Duodenal mucosa (tissue), 2 donors: ENCODE measurements around the gene TMCO2.

Source experiments
- H3K27ac ChIP-seq: one replicate; pipeline ENCODE4 v1.7.0; 2013; ENCODE audit warnings: low read depth, low read length
- H3K27me3 ChIP-seq, 2 donors: one replicate each; pipeline ENCODE4 v1.7.0; 2013; ENCODE audit warnings: low read length in 2 of 2, control low read depth in 1 of 2; ENCODE audit not compliant: insufficient read depth in 2 of 2, control insufficient read depth in 1 of 2
- H3K36me3 ChIP-seq, 2 donors: one replicate each; pipeline ENCODE4 v1.7.0; 2013; ENCODE audit warnings: low read length in 2 of 2, control low read depth in 1 of 2; ENCODE audit not compliant: insufficient read depth in 2 of 2, control insufficient read depth in 1 of 2
- H3K4me1 ChIP-seq, 2 donors: one replicate each; pipeline ENCODE4 v1.7.0; 2013; ENCODE audit warnings: low read length in 2 of 2, control low read depth in 1 of 2; ENCODE audit not compliant: insufficient read depth in 2 of 2, control insufficient read depth in 1 of 2
- H3K4me3 ChIP-seq, 2 donors: one replicate each; pipeline ENCODE4 v1.7.0; 2013; ENCODE audit warnings: low read length in 2 of 2, low read depth in 1 of 2
- H3K9ac ChIP-seq, 2 donors: one replicate each; pipeline ENCODE4 v1.7.0; 2013; ENCODE audit warnings: low read length in 2 of 2, low read depth in 1 of 2
- H3K9me3 ChIP-seq, 2 donors: one replicate each; pipeline ENCODE4 v1.7.0; 2013; ENCODE audit warnings: low read length in 2 of 2, control low read depth in 1 of 2; ENCODE audit not compliant: control insufficient read depth in 1 of 2

TMCO2 gene

GRCh38 chr1:40239626-40240025 is 8.1 kb upstream of the TMCO2 start:
- Histone ChIP-seq H3K4me1 (no peaks in the 10 kb centered on the region), H3K27me3 (no peaks in the 10 kb centered on the region), H3K36me3 (peaks cover 24 to 31% of the 10 kb centered on the region in 2 donors), H3K4me3 (no peak overlapping the region), H3K9ac (no peak overlapping the region), H3K9me3 (no peaks in the 10 kb centered on the region), H3K27ac (no peak overlapping the region)

GRCh38 chr1:40240390-40240789 is 7.3 kb upstream of the TMCO2 start:
- Histone ChIP-seq H3K4me3 (no peak overlapping the region), H3K36me3 (peaks cover 24 to 29% of the 10 kb centered on the region in 2 donors), H3K9ac (no peak overlapping the region), H3K4me1 (no peaks in the 10 kb centered on the region), H3K9me3 (no peaks in the 10 kb centered on the region), H3K27ac (no peak overlapping the region), H3K27me3 (no peaks in the 10 kb centered on the region)

GRCh38 chr1:40241362-40241761 is 6.4 kb upstream of the TMCO2 start:
- Histone ChIP-seq H3K9me3 (no peaks in the 10 kb centered on the region), H3K4me3 (no peak overlapping the region), H3K27ac (no peak overlapping the region), H3K36me3 (peaks cover 19 to 27% of the 10 kb centered on the region in 2 donors), H3K9ac (no peak overlapping the region), H3K4me1 (no peaks in the 10 kb centered on the region), H3K27me3 (no peaks in the 10 kb centered on the region)

GRCh38 chr1:40243351-40243750 is 4.4 kb upstream of the TMCO2 start:
- no peak overlapping the region for H3K4me3 ChIP-seq
- no peaks in the 10 kb centered on the region for H3K9me3 ChIP-seq
- H3K27me3 ChIP-seq: no peaks in the 10 kb centered on the region
- H3K9ac ChIP-seq: no peak overlapping the region
- H3K36me3 ChIP-seq: peaks cover 6 to 8% of the 10 kb centered on the region in 2 donors
- H3K4me1 ChIP-seq: no peaks in the 10 kb centered on the region
- H3K27ac ChIP-seq: no peak overlapping the region

- Histone ChIP-seq H3K4me3 (no peak overlapping the region), H3K27ac (no peak overlapping the region), H3K4me1 (no peaks in the 10 kb centered on the region), H3K9me3 (no peaks in the 10 kb centered on the region), H3K9ac (no peak overlapping the region), H3K27me3 (no peaks in the 10 kb centered on the region), H3K36me3 (no peaks in the 10 kb centered on the region)
Observed at GRCh38 chr1:40244138-40244744, 3.5 kb upstream of the TMCO2 start.

- H3K9me3 ChIP-seq: no peaks in the 10 kb centered on the region
- H3K36me3 ChIP-seq: no peaks in the 10 kb centered on the region
- no peaks in the 10 kb centered on the region for H3K4me1 ChIP-seq
- H3K27me3 ChIP-seq: no peaks in the 10 kb centered on the region
- no peak overlapping the region for H3K27ac ChIP-seq
- H3K9ac ChIP-seq: no peak overlapping the region
- H3K4me3 ChIP-seq: no peak overlapping the region
Observed at GRCh38 chr1:40245686-40246085, 2.1 kb upstream of the TMCO2 start.

- H3K4me3 ChIP-seq: no peak overlapping the region
- no peaks in the 10 kb centered on the region for H3K36me3 ChIP-seq
- H3K9me3 ChIP-seq: no peaks in the 10 kb centered on the region
- H3K4me1 ChIP-seq: no peaks in the 10 kb centered on the region
- H3K27ac ChIP-seq: no peak overlapping the region
- H3K27me3 ChIP-seq: no peaks in the 10 kb centered on the region
- no peak overlapping the region for H3K9ac ChIP-seq
Observed at GRCh38 chr1:40248412-40248811, 675 bp downstream of the TMCO2 start.

GRCh38 chr1:40251456-40251855 is 3.7 kb downstream of the TMCO2 start:
- H3K27me3 ChIP-seq: no peaks in the 10 kb centered on the region
- H3K9me3 ChIP-seq: no peaks in the 10 kb centered on the region
- H3K9ac ChIP-seq: no peak overlapping the region
- peaks cover 0 to 8% of the 10 kb centered on the region in 2 donors for H3K4me1 ChIP-seq
- no peak overlapping the region for H3K27ac ChIP-seq
- H3K4me3 ChIP-seq: no peak overlapping the region
- H3K36me3 ChIP-seq: no peaks in the 10 kb centered on the region

GRCh38 chr1:40252601-40253000 is 4.9 kb downstream of the TMCO2 start:
- Histone ChIP-seq H3K27ac (no peak overlapping the region), H3K27me3 (no peaks in the 10 kb centered on the region), H3K4me1 (peaks cover 0 to 14% of the 10 kb centered on the region in 2 donors), H3K36me3 (no peaks in the 10 kb centered on the region), H3K4me3 (no peak overlapping the region), H3K9ac (no peak overlapping the region), H3K9me3 (no peaks in the 10 kb centered on the region)

- Histone ChIP-seq H3K27me3 (no peaks in the 10 kb centered on the region), H3K27ac (no peak overlapping the region), H3K4me1 (peaks cover 5 to 14% of the 10 kb centered on the region in 2 donors), H3K36me3 (peaks cover 0 to 7% of the 10 kb centered on the region in 2 donors), H3K9me3 (no peaks in the 10 kb centered on the region), H3K4me3 (no peak overlapping the region), H3K9ac (no peak overlapping the region)
Observed at GRCh38 chr1:40255231-40255630, 7.5 kb downstream of the TMCO2 start.
